Trophoblast cell (in vitro differentiated cells and primary cell): ENCODE measurements around the gene MARCHF9.

Experiments
- DNase-seq, 2 donors: peaks; one replicate each; pipeline ENCODE4 v3.0.0-alpha.2; 2016
- H2AFZ ChIP-seq: 2 replicates; pipeline ENCODE4 v1.6.1; 2013; ENCODE audit warnings: low read length, moderate library complexity, mild to moderate bottlenecking; ENCODE audit not compliant: insufficient read depth, poor library complexity
- H2AK5ac ChIP-seq: 2 replicates; pipeline ENCODE4 v1.6.1; 2013; ENCODE audit warnings: mild to moderate bottlenecking, low read length
- H2BK120ac ChIP-seq: 2 replicates; pipeline ENCODE4 v1.6.1; 2013; ENCODE audit warnings: low read length, mild to moderate bottlenecking, moderate library complexity; ENCODE audit not compliant: insufficient read depth, poor library complexity
- H2BK12ac ChIP-seq: 2 replicates; pipeline ENCODE4 v1.6.1; 2013; ENCODE audit warnings: mild to moderate bottlenecking, low read length, moderate library complexity
- H2BK5ac ChIP-seq: 2 replicates; pipeline ENCODE4 v1.6.1; 2013; ENCODE audit warnings: low read length, low read depth, moderate library complexity, mild to moderate bottlenecking; ENCODE audit not compliant: poor library complexity
- H3K14ac ChIP-seq: 2 replicates; pipeline ENCODE4 v1.6.1; 2013; ENCODE audit warnings: mild to moderate bottlenecking, low read length
- H3K18ac ChIP-seq: 2 replicates; pipeline ENCODE4 v1.6.1; 2013; ENCODE audit warnings: mild to moderate bottlenecking, low read length
- H3K23ac ChIP-seq: 2 replicates; pipeline ENCODE4 v1.6.1; 2013; ENCODE audit warnings: low read length
- H3K27ac ChIP-seq: 2 replicates; pipeline ENCODE4 v1.5.1; 2013; ENCODE audit warnings: low read depth, mild to moderate bottlenecking, inconsistent platforms, low read length, moderate library complexity
- H3K27me3 ChIP-seq: 2 replicates; pipeline ENCODE4 v1.6.1; 2013; ENCODE audit warnings: inconsistent platforms, mild to moderate bottlenecking, low read length, moderate library complexity; ENCODE audit not compliant: insufficient read depth
- H3K36me3 ChIP-seq, 2 experiments: 1 replicate in 1 of 2; 2 replicates in 1 of 2; pipeline ENCODE4 v1.6.1; 2013; ENCODE audit warnings: low read length in 2 of 2, mild to moderate bottlenecking in 2 of 2, moderate library complexity in 1 of 2; ENCODE audit not compliant: insufficient read depth in 2 of 2, control insufficient read depth in 1 of 2
- H3K4ac ChIP-seq: 2 replicates; pipeline ENCODE4 v1.6.1; 2013; ENCODE audit warnings: low read depth, mild to moderate bottlenecking, low read length, moderate library complexity
- H3K4me1 ChIP-seq, 2 experiments: 1 replicate in 1 of 2; 2 replicates in 1 of 2; pipeline ENCODE4 v1.6.1; 2013; ENCODE audit warnings: low read length in 2 of 2, mild to moderate bottlenecking in 2 of 2, moderate library complexity in 1 of 2; ENCODE audit not compliant: insufficient read depth in 2 of 2, control insufficient read depth in 1 of 2
- H3K4me2 ChIP-seq: 2 replicates; pipeline ENCODE4 v1.6.1; 2013; ENCODE audit warnings: inconsistent platforms, mild to moderate bottlenecking, low read length, moderate library complexity
- H3K4me3 ChIP-seq: 2 replicates; pipeline ENCODE4 v1.5.1; 2013; ENCODE audit warnings: mild to moderate bottlenecking, low read depth, low read length, inconsistent platforms
- H3K79me1 ChIP-seq: one replicate; pipeline ENCODE4 v1.6.1; 2013; ENCODE audit warnings: low read length
- H3K79me2 ChIP-seq: 2 replicates; pipeline ENCODE4 v1.6.1; 2013; ENCODE audit warnings: low read length, mild to moderate bottlenecking; ENCODE audit not compliant: control insufficient read depth, insufficient read depth, poor library complexity
- H3K9ac ChIP-seq: 2 replicates; pipeline ENCODE4 v1.6.1; 2013; ENCODE audit warnings: mild to moderate bottlenecking, low read length
- H3K9me3 ChIP-seq: 2 replicates; pipeline ENCODE4 v1.6.1; 2013; ENCODE audit warnings: low read depth, mild to moderate bottlenecking, control low read depth, inconsistent platforms, low read length; ENCODE audit not compliant: insufficient read depth
- H4K12ac ChIP-seq: 2 replicates; pipeline ENCODE4 v1.6.1; 2013; ENCODE audit warnings: low read depth, mild to moderate bottlenecking, low read length, moderate library complexity
- H4K8ac ChIP-seq: 2 replicates; pipeline ENCODE4 v1.6.1; 2013; ENCODE audit warnings: low read depth, mild to moderate bottlenecking, low read length, moderate library complexity
- H4K91ac ChIP-seq: one replicate; pipeline ENCODE4 v1.6.1; 2013; ENCODE audit warnings: low read depth, mild to moderate bottlenecking, low read length, moderate library complexity
- WGBS: extraction: QIAGEN DNeasy Blood & Tissue Kit; methylation state at CpG from one replicate; pipeline ENCODE4 v1.1.7; 2013; ENCODE audit warnings: missing lambda C conversion rate; ENCODE audit not compliant: insufficient read length, insufficient coverage; ENCODE audit errors: extremely low coverage; 5-methylcytosine and 5-hydroxymethylcytosine counted together

MARCHF9 gene

DNA sequence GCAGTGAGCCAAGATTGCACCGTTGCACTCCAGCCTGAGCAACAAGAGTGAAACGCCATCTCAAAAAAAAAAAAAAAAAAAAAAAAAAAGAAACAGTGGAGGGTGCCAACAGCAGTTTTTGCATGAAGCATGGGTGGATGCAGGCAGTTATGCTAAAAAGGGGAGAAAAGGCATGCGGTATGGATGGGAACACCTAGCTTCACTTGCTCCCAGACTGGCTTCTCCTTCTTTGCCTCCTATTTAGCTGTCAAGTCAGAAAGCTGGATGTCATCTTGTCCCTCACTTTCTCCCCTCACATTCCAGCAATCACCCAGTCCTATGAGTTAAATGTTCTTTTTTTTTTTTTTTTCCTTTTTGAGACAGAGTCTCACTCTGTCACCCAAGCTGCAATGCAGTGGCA, 20.1 kb downstream of the MARCHF9 start:
- H2AFZ ChIP-seq, result no peak overlapping the region
- H3K4me1 ChIP-seq, result peaks cover 2 to 8% of the 10 kb centered on the region in 2 experiments
- no peak overlapping the region for H3K4ac ChIP-seq
- H4K91ac ChIP-seq, result no peak overlapping the region
- H3K27me3 ChIP-seq, result no peaks in the 10 kb centered on the region
- H3K79me2 ChIP-seq, result peaks cover 7% of the 10 kb centered on the region
- H2BK120ac ChIP-seq, result no peak overlapping the region
- no peak overlapping the region for H2BK12ac ChIP-seq
- no peaks in the 10 kb centered on the region for H3K9me3 ChIP-seq
- H3K4me2 ChIP-seq, result no peak overlapping the region
- no CpG with 5 or more reads among the region's 3 CpGs for WGBS
- H3K14ac ChIP-seq, result no peak overlapping the region
- H2AK5ac ChIP-seq, result no peak overlapping the region
- no peak overlapping the region for H4K12ac ChIP-seq
- H3K27ac ChIP-seq, result no peak overlapping the region
- no peak overlapping the region for H3K4me3 ChIP-seq
- H3K9ac ChIP-seq, result no peak overlapping the region
- no peak overlapping the region for H4K8ac ChIP-seq
- H3K23ac ChIP-seq, result no peak overlapping the region
- H3K79me1 ChIP-seq, result peaks cover 11% of the 10 kb centered on the region
- peaks cover 0 to 4% of the 10 kb centered on the region in 2 experiments for H3K36me3 ChIP-seq
- H3K18ac ChIP-seq, result no peak overlapping the region
- no peak for DNase-seq
- H2BK5ac ChIP-seq, result no peak overlapping the region

DNA sequence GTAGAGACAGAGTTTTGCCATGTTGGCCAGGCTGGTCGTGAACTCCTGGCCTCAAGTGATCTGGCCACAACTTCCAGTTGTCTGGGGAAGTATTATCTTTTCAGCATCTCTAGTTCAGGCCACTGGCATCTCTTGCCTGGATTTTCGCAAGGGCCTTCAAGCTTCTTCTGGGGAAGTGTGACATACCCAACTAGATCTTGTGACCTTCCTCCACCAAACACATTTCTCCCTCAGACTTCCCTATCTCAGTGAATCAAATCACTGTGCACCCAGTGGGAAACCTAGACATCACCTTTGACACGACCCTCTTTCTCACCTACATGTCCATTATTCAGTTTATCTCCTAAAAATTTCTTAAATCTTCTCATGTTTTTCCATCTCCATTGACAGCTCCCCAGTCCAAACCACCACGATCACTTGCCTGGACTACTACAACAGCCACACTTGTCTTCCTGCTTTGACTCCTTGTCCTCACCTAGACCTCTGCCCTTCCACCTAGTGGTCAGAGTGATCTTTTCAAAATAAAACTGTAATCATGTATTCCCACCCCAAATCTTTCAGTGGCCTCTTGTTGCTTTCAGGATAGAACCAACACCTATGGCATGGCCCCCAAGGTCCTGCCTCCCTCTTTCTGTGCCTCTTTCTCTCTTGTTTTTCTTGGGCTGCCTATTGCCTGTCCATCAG, 20.8 kb downstream of the MARCHF9 start:
- no peak overlapping the region for H3K4me3 ChIP-seq
- H4K91ac ChIP-seq, result no peak overlapping the region
- no peak overlapping the region for H2AK5ac ChIP-seq
- no peak overlapping the region for H3K14ac ChIP-seq
- no peak overlapping the region for H3K18ac ChIP-seq
- H3K23ac ChIP-seq, result no peak overlapping the region
- no peak for DNase-seq
- peaks cover 2 to 8% of the 10 kb centered on the region in 2 experiments for H3K4me1 ChIP-seq
- H2BK120ac ChIP-seq, result no peak overlapping the region
- H3K36me3 ChIP-seq, result peaks cover 0 to 2% of the 10 kb centered on the region in 2 experiments
- H3K4me2 ChIP-seq, result no peak overlapping the region
- WGBS, result no CpG with 5 or more reads among the region's 4 CpGs
- H2BK12ac ChIP-seq, result no peak overlapping the region
- H3K9me3 ChIP-seq, result no peaks in the 10 kb centered on the region
- no peaks in the 10 kb centered on the region for H3K27me3 ChIP-seq
- peaks cover 11% of the 10 kb centered on the region for H3K79me1 ChIP-seq
- no peak overlapping the region for H3K4ac ChIP-seq
- H3K27ac ChIP-seq, result no peak overlapping the region
- no peak overlapping the region for H3K9ac ChIP-seq
- peaks cover 7% of the 10 kb centered on the region for H3K79me2 ChIP-seq
- no peak overlapping the region for H2BK5ac ChIP-seq
- no peak overlapping the region for H4K8ac ChIP-seq
- H4K12ac ChIP-seq, result no peak overlapping the region
- H2AFZ ChIP-seq, result no peak overlapping the region

GRCh38 chr12:57776247-57776587, 21.3 kb downstream of the MARCHF9 start:
- H3K23ac ChIP-seq, result no peak overlapping the region
- no peaks in the 10 kb centered on the region for H3K9me3 ChIP-seq
- no peak overlapping the region for H4K12ac ChIP-seq
- H4K91ac ChIP-seq, result no peak overlapping the region
- H2BK5ac ChIP-seq, result no peak overlapping the region
- peaks cover 2 to 4% of the 10 kb centered on the region in 2 experiments for H3K4me1 ChIP-seq
- H3K79me2 ChIP-seq, result peaks cover 7% of the 10 kb centered on the region
- no peak overlapping the region for H2AFZ ChIP-seq
- H3K18ac ChIP-seq, result no peak overlapping the region
- H3K4me3 ChIP-seq, result no peak overlapping the region
- H3K9ac ChIP-seq, result no peak overlapping the region
- H2BK12ac ChIP-seq, result no peak overlapping the region
- H3K36me3 ChIP-seq, result no peaks in the 10 kb centered on the region
- H3K4ac ChIP-seq, result no peak overlapping the region
- H3K14ac ChIP-seq, result no peak overlapping the region
- H3K27ac ChIP-seq, result no peak overlapping the region
- H3K4me2 ChIP-seq, result no peak overlapping the region
- WGBS, result no CpG with 5 or more reads among the region's 2 CpGs
- no peak overlapping the region for H4K8ac ChIP-seq
- H3K79me1 ChIP-seq, result peaks cover 11% of the 10 kb centered on the region
- H3K27me3 ChIP-seq, result no peaks in the 10 kb centered on the region
- H2BK120ac ChIP-seq, result no peak overlapping the region
- DNase-seq, result no peak
- no peak overlapping the region for H2AK5ac ChIP-seq

DNA sequence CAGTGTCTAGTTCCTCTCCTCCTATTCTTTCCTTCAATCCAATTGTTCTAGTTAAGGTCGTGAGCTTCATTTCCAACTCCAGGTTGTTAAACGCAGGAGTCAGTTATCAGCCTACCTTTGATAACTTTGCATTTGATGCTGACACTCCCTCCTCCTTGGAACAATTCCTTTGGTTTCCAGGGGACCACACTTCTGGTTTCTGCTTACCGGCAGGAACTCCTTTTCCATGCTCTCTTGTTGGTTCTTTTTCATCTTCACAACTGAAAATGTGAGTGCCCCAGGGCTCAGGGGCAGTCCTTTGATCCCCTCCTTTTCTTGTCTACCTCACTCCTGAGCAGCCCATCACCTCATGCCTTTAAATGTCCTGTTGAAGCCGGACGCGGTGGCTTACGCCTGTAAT, 22.5 kb downstream of the MARCHF9 start:
- Histone ChIP-seq H2AK5ac (no peak overlapping the region), H3K36me3 (no peaks in the 10 kb centered on the region), H3K4me3 (no peak overlapping the region), H3K14ac (no peak overlapping the region), H3K9ac (no peak overlapping the region), H3K23ac (no peak overlapping the region), H3K27me3 (no peaks in the 10 kb centered on the region), H4K91ac (no peak overlapping the region), H4K12ac (no peak overlapping the region), H3K4me2 (no peak overlapping the region), H2BK5ac (no peak overlapping the region), H3K27ac (no peak overlapping the region), H3K79me1 (peaks cover 6% of the 10 kb centered on the region), H3K4ac (no peak overlapping the region), H3K4me1 (peaks cover 0 to 2% of the 10 kb centered on the region in 2 experiments), H2BK12ac (no peak overlapping the region), H3K79me2 (peaks cover 4% of the 10 kb centered on the region), H2BK120ac (no peak overlapping the region), H3K9me3 (no peaks in the 10 kb centered on the region), H2AFZ (no peak overlapping the region), H4K8ac (no peak overlapping the region), H3K18ac (no peak overlapping the region)
- DNase-seq, result no peak
- WGBS, result no CpG with 5 or more reads among the region's 7 CpGs
